Activated CD8-positive, alpha-beta T cell treated with anti-CD3 and anti-CD28 coated beads for 36 hours (primary cell): ENCODE measurements around the gene OARD1. TPM values are rescaled to one million over a fixed set of nuclear protein-coding genes. Genes with fewer than 3 reads are reported as not detected.

Experiments
- ATAC-seq: fragments of 200-7000 bp; cut with Tn5 transposase; one replicate; pipeline ENCODE4 v1.10.0; 2021; ENCODE audit warnings: mild to moderate bottlenecking, moderate library complexity
- CTCF ChIA-PET: fragments of 350-600 bp; sonication (Branson Sonifier 250); formaldehyde crosslinking; loops from one replicate; lab custom pipeline; 2021; ENCODE audit warnings: antibody characterized with exemption; lab: Charles Lee
- POLR2A ChIA-PET: fragments of 350-600 bp; sonication (Branson Sonifier 250); formaldehyde crosslinking; loops from one replicate; lab custom pipeline; 2021; ENCODE audit warnings: antibody characterized with exemption; lab: Charles Lee
- DNase-seq: peaks from one replicate; pipeline ENCODE4 v3.0.0-alpha.2; 2020
- H3K27ac Mint-ChIP-seq: one replicate; pipeline ENCODE4 v1.8.0; 2021; ENCODE audit warnings: mild to moderate bottlenecking, mixed read lengths
- H3K27me3 Mint-ChIP-seq: one replicate; pipeline ENCODE4 v1.8.0; 2021; ENCODE audit warnings: mixed read lengths
- H3K36me3 Mint-ChIP-seq: one replicate; pipeline ENCODE4 v1.8.0; 2021; ENCODE audit warnings: low read depth, mixed read lengths
- H3K4me1 Mint-ChIP-seq: one replicate; pipeline ENCODE4 v1.8.0; 2021; ENCODE audit warnings: low read depth, mixed read lengths
- H3K4me3 Mint-ChIP-seq: one replicate; pipeline ENCODE4 v1.8.0; 2021; ENCODE audit warnings: mild to moderate bottlenecking, moderate library complexity, mixed read lengths
- H3K9me3 Mint-ChIP-seq: one replicate; pipeline ENCODE4 v1.8.0; 2021; ENCODE audit warnings: mixed read lengths
- intact Hi-C: fragments of 100-400 bp; cut with micrococcal nuclease; formaldehyde crosslinking; loops from one replicate; pipeline ENCODE4 v1.10.0; 2022
- total RNA-seq, 2 experiments: library from RNA; stranded (reverse); gene quantifications; one replicate each; pipeline ENCODE4 v1.2.3, GENCODE V29; 2021
- TF ChIP-seq, protein P1 (sequence below): fragments of 200-600 bp; IDR thresholded peaks from one replicate; pipeline ENCODE4 v1.8.0; 2022; ENCODE audit warnings: antibody characterized with exemption, mild to moderate bottlenecking

Gene OARD1
- total RNA-seq, 2 experiments from 2014 or later: 45.8 to 48.4 TPM

DNA sequence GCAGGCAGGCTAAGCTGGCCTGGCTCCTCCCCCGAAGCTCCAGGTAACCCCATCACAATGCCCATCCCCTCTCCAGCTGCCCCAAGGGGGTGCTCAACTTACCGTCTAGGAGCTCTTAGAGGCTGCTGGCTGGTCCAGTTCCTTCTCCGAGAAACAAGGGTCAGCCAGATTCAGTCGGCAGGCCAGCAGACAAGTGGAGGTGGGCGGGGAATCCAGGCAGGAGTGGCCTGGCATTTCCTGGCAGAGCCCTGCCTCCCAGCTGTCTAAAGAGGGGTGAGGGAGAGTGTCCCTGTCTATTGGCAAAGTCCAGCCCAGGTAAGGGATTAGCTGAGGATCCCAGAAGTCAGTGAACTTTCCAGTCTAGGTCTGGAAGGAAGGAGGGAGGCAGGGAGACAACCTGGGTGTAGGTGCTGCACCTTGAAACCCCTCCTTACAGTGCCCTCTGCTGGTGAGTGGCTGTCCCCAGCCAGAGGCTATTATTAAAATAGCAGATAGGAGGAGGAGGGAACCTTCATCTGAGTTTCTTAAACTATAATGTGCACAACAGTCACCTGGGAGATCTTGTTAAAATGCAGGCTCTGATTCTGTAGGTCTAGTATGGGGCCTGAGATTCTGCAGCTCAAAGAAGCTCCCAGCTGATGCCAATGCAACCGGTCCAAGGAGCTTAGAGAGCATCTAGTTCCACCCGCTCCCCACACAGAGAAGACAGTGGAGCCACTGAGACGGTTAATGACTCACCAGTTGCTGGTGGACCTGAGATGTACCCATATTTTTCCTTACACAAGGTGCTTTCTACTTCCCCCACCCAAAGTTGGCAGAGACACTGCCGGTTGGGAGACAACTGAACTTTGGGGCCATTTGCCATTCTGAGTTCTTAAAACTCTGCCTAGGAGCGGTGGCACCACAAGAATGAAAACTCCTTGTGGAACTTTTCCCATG lies 32.8 kb downstream of the OARD1 start, which contains the start of gene UNC5CL:
Gene UNC5CL (minus strand): TSS at position 162 of the 939 bp plus-strand sequence. CDS start 4,147 bp downstream, outside the sequence.
- Mint-ChIP-seq H3K9me3 (no peaks in the 10 kb centered on the region), H3K27ac (no peak within 1 kb of the TSS), H3K36me3 (peaks cover 2% of the 10 kb centered on the region), H3K27me3 (no peaks in the 10 kb centered on the region), H3K4me1 (peaks cover 8% of the 10 kb centered on the region), H3K4me3 (no peak within 1 kb of the TSS)
- peak; percentile 77 for ATAC-seq
- intact Hi-C loops: no loop called here
- CTCF ChIA-PET: interaction anchor here (0.8 to 5.1 kb wide), 22 partner anchors 10 to 161 kb away, joined by 3 to 48 read pairs (median 4); partner anchors contain the start of genes APOBEC2 and TREML2
- TF ChIP-seq, protein P1, sequence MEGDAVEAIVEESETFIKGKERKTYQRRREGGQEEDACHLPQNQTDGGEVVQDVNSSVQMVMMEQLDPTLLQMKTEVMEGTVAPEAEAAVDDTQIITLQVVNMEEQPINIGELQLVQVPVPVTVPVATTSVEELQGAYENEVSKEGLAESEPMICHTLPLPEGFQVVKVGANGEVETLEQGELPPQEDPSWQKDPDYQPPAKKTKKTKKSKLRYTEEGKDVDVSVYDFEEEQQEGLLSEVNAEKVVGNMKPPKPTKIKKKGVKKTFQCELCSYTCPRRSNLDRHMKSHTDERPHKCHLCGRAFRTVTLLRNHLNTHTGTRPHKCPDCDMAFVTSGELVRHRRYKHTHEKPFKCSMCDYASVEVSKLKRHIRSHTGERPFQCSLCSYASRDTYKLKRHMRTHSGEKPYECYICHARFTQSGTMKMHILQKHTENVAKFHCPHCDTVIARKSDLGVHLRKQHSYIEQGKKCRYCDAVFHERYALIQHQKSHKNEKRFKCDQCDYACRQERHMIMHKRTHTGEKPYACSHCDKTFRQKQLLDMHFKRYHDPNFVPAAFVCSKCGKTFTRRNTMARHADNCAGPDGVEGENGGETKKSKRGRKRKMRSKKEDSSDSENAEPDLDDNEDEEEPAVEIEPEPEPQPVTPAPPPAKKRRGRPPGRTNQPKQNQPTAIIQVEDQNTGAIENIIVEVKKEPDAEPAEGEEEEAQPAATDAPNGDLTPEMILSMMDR: peak; percentile 71
- POLR2A ChIA-PET: interaction anchor here (0.6 to 1.1 kb wide), 2 partner anchors 24 to 52 kb away, joined by 3 to 4 read pairs; no protein-coding TSS in a partner anchor
- DNase-seq: peak; percentile 73

DNA sequence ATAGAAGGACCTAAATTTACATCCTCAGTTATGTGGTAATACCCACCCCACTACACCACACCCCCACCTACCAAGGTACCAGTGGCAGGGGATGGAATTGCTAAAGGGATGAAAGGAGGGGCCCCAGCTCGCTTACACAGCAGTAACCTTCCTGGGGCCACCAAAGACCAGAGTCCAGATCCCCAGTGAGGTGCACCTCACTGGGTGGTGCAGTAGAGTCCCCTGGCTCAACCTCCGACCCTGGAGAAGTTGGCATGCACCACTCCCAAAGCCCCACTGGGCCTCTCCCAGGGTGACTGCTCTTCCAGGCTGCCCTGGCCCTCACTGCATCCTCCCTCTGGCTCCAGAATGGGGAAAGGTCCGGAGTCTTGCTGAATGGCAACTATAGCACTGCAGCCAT lies 34.0 kb downstream of the OARD1 start:
- TF ChIP-seq, protein P1: no peak
- no peaks in the 10 kb centered on the region for H3K27me3 Mint-ChIP-seq
- peaks cover 8% of the 10 kb centered on the region for H3K4me1 Mint-ChIP-seq
- H3K9me3 Mint-ChIP-seq: no peaks in the 10 kb centered on the region
- ATAC-seq (no peak), DNase-seq (no peak)
- intact Hi-C loops: no loop called here
- ChIA-PET CTCF (interaction anchor here (1.1 to 5.1 kb wide), 6 partner anchors 9 to 66 kb away, joined by 3 to 48 read pairs (median 16); partner anchors contain the start of gene APOBEC2), POLR2A (no interaction called here)
- no peak overlapping the region for H3K4me3 Mint-ChIP-seq
- H3K27ac Mint-ChIP-seq: no peak overlapping the region
- H3K36me3 Mint-ChIP-seq: peaks cover 2% of the 10 kb centered on the region

DNA sequence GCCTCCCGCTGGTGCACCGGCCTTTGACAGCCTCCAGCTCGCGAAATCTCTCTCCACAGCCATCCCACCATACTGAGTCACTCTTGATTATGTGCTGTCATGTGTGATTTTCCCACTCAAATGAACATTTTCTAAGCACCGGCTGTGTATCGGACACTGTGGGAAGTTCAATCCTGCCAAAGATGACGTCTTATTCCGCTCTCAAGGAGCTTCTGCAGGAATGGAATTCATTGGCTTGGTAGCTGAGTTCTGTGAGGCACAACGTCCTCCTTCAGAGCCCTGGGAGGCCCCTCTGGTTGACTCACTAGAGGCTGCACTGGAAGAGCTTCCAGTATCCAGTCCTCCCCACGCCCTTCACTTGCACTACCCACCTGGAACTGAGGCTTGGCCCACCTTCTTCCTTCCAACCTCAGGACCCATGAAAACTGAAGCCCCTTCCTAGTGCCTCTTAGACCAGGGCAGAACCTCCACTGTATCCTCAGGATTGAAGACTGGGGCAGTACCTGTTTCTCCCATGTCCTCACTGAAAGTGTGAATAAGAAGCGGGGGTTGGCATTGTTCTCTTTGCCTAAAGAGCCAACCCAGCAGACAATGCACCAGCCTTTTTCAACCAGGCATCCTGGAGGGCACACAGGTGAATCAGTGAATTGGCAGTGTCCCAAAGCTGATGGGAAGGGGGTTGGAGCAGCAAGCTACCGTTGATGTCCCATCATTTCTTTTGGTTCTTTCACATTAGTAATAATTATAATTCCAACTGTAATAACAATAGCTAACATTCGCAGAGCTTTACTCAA lies 34.9 kb downstream of the OARD1 start:
- CTCF ChIA-PET: interaction anchor here (0.8 to 2.9 kb wide), 4 partner anchors 8 to 145 kb away, joined by 3 to 33 read pairs (median 3); no protein-coding TSS in a partner anchor
- ATAC-seq: no peak
- POLR2A ChIA-PET: no interaction called here
- no peak for DNase-seq
- TF ChIP-seq, protein P1: no peak
- intact Hi-C loops: no loop called here
- Mint-ChIP-seq H3K27ac (no peak overlapping the region), H3K4me1 (peaks cover 8% of the 10 kb centered on the region), H3K9me3 (no peaks in the 10 kb centered on the region), H3K36me3 (peaks cover 2% of the 10 kb centered on the region), H3K4me3 (no peak overlapping the region), H3K27me3 (no peaks in the 10 kb centered on the region)

DNA sequence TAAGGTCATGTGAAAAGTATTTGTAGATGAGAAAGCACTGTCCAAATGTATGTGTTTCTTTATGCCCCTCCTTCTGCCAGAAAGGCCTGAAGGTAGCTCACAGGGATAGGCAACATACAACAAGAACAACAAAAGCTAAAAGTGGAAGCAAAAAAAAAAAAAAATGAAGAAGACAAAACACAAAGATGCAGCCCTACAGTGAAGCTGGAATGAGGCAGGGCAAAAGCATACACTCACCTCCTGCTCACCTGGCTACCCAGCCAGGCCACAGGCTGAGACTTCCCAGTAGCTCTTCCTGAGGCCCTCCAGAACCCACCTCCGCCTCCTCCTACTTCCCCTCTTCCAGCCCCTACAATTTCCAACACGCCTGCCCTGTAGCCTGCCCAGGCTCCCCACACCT lies 35.6 kb downstream of the OARD1 start:
- H3K27ac Mint-ChIP-seq: no peak overlapping the region
- TF ChIP-seq, protein P1: no peak
- H3K9me3 Mint-ChIP-seq: no peaks in the 10 kb centered on the region
- intact Hi-C loops: no loop called here
- ChIA-PET POLR2A (no interaction called here), CTCF (interaction anchor here (0.8 to 2.9 kb wide), 4 partner anchors 9 to 146 kb away, joined by 3 to 33 read pairs (median 3); no protein-coding TSS in a partner anchor)
- no peak for ATAC-seq
- peaks cover 8% of the 10 kb centered on the region for H3K4me1 Mint-ChIP-seq
- H3K27me3 Mint-ChIP-seq: no peaks in the 10 kb centered on the region
- no peak overlapping the region for H3K4me3 Mint-ChIP-seq
- H3K36me3 Mint-ChIP-seq: no peaks in the 10 kb centered on the region
- no peak for DNase-seq
